GM04504 (cell line): ENCODE data around the gene SYCP3.

Experiments used
- DNase-seq: peaks from one replicate; pipeline ENCODE4 v3.0.0-alpha.2; 2012; ENCODE audit warnings: low read depth

Gene SYCP3

GRCh38 chr12:101680240-101680639, 59.0 kb downstream of the SYCP3 start:
- DNase-seq = no peak
